HG03103 (cell line): ENCODE data around the gene CRIP2.

Experiments used
- ATAC-seq: cut with Tn5 transposase; IDR thresholded peaks from one replicate; pipeline ENCODE4 v1.9.1; 2021; ENCODE audit warnings: low read depth; ENCODE audit not compliant: unreplicated experiment

The CRIP2 gene, protein sequence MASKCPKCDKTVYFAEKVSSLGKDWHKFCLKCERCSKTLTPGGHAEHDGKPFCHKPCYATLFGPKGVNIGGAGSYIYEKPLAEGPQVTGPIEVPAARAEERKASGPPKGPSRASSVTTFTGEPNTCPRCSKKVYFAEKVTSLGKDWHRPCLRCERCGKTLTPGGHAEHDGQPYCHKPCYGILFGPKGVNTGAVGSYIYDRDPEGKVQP

DNA sequence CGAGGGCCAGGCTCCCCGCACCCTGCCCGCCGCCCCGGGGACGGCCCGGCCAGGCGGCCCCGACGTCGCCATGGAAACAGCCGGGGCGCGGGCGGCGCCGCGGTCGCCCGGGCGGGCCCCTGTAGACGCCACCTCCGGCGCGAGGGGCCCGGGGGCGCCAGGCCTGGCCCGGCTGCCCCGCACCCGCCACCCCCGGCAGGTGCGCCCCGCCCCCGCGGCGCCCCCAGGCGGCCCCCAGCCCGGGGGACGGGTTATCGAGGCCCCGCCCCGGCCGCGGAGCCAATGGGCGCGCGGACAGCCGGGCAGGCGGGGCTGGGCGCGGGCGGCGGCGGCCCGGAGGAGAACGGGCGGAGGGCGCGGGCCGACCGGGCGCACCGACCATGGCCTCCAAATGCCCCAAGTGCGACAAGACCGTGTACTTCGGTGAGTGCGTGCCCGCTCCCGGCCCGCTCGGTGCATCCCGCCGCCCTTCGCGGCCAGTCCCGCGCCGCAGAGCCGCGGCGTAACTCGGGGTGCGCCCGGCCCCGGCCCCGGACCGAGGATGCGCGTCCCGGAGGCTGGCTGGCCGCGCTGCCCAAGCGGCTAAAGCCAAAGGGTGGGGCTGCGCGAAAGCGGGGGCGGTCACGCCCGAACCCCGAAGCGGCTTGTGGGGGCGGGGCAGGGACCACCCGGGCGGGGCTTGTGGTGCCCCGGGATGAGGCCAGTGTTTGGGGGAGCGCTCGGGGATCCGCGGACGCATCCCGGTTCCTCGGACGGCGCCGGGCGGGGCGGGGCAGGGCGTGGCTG lies at the start of gene CRIP2:
Gene CRIP2, plus strand, starts transcription at position 339 of the 786 bp plus-strand sequence. Its CDS starts 42 bp downstream, at position 381.
- no peak for ATAC-seq

DNA sequence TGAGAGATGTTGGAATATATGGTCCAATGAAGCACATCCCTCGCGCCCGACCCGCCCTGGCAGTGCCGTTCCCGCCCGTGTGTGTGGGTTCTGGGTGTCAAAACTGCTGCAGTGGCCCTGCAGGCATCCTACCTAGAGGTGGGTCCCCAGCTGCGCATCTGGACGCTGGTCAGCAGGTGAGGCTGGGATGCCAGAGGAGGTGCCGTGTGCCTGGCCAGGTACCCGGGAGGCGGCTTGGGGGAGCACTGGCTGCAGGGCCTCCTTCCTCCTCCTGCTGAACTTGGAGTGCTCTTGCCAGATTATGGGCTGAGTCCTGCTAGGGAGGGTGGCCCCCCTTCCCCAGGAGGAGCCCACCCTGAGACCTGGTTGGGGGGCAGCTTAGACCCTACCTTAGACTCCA lies 49.8 kb upstream of the CRIP2 start:
- ATAC-seq: no peak

DNA sequence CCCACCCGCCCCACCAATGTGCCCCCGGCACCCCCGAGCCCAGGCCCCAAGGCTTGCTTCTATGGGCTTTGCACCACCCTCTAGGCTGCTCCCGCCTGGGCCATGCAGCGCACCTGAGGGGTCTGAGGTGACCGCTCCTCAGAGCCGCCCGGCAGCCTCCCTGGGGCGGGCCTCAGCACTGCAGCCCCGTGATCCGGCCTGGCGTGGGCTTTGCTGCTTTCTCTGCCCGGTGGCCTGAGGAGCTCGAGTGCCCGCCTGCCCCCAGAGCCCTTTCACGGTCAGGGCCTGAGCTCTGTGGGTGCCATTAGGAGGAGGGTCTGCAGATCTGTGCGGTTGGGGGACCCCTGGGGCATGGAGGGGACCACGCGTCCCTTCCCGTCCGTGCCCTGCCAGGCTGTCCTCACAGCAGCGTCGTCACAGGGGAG lies 48.8 kb upstream of the CRIP2 start:
- no peak for ATAC-seq

DNA sequence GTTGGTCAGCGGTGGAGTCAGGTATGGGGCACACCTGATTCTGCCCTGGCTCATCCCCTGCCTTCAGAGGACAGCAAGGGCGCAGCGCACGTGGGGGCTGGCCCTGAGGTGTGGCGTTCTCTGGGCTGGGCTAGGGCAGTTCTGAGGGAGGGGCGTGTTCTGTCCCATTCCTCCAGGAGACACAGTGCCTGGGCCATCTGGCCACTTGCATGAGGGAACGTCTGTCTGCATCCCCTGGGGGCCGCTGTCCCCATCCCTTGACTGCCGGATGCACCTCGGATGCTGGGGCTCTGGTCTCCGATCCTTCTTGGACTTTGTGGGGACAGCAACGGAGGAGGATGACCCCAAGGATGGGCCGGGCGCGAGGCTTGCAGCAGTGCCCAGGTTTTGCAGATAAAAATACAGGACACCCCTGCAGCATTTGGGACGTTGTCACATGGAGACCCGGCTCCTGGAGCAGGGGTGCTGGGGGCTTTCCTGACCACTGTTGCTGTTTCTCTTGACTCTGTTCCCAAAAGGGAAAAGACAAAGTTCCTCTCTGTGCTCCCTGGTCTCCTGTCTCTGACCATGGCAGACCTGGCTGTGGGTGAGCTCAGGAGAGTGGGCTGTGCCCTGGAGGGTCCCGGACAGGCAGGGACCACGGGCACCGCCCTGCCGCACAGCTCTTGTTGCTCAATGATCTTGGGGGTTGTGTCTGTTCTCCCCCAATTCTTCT lies 48.0 kb upstream of the CRIP2 start:
- ATAC-seq: no peak

DNA sequence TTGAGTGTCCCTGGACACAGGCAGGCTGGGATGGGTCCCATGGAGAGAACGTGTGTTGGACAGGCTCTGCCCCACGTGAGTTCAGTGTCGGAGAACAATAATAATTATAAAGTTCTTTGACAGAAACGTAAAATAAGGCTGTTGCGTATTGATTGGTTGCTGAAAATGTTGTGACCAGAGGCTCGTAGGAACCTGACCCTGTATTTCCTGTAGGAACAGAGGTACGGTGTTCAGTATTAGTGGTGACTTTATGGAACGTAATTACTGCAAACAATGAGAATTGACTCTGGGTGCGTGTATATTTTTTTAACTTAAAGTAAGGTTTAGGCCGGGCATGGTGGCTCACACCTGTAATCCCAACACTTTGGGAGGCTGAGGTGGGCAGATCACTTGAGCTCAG lies 47.2 kb upstream of the CRIP2 start:
- ATAC-seq: no peak

DNA sequence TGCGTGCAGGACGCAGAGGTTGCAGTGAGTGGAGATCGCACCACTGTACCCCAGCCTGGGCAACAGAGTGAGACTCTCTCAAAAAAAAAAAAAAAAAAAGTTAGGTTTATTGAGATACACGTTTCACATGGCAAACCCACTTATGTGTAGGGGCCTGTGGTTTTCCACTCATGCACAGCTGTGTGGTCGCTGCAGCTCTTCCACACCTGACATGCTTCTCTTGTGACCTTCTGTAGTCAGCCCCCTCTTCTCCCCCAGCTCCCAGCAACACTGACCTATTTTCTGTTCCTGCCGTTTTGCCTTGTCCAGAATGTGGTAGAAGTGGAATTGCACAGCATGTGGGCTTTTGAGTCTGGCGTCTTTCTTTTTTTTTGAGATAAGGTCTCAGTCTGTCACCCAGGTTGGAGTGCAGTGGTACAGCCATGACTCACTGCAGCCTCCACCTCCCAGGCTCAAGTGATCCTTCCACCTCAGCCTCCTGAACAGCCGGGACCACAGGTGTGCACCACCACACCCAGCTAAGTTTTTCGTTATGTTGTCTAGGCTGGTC lies 46.6 kb upstream of the CRIP2 start:
- no peak for ATAC-seq

DNA sequence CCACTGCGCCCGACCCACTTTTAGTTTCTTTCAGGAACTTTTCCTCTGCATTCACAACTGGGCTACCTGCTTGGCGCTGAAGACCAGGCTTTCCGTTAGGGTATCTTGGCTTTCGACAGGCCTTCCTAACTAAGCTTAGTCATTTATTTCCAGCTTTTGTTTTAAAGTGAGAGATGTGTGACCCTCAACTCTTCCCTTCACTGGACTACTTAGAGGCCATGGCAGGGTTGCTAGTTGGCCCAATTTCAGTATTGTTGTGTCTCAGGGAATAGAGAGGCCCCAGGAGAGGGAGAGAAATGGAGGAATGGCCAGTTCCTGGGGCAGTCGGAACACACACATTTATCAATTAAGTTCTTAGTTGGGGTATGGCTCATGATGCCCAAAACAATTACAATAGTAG lies 44.6 kb upstream of the CRIP2 start:
- ATAC-seq: no peak

DNA sequence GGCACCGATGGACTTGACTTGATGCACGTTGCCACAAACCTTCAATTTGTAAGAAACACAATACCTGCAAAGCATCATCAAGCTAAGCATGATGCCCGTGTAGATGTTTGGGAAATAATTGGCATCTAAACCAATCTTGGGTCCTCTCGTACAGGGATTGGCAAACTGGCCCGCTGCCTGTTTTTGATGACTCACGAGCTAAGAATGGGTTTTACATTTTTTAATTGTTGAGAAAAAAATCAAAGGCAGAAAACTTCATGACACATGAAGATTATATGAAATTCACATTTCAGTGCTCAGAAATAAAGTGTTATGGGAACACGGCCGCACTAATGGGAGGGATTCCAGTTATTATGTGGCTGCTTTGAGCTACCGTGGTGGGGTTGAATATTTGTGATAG lies 44.1 kb upstream of the CRIP2 start:
- ATAC-seq: no peak

DNA sequence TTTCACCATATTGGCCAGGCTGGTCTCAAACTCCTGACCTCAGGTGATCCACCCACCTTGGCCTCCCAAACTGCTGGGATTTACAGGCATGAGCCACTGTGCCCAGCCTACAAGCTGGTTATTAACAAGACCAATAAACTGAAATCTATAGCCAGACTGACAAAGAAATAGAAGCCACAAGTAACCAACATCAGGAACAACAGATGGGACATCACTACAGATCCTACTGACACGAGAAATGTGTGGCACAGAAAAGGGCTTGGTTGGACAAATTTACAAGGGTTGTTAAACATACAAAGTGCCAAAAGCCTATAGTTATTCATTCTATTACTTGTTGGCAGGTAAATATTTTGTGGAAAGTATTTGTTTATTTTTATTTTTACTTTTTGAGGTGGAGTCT lies 43.4 kb upstream of the CRIP2 start:
- ATAC-seq: no peak

DNA sequence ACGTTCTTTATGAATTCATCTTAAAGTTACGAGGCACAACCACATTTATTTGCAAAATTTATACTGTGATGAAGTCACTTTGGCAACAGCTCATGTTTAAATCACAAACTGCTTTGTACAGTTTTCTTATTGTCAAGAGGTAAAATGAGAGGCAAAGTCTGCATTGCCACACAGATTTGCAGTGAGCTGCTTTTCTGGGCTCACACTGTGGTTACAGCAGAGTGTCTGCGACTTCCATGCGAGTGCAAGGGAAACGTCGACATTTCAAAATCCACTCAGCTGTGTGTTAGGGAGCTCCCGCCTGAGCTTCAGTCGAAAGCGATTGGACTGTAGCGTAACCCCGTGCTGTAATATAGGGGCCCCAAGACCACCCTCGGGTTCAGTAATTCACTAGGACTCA lies 42.0 kb upstream of the CRIP2 start:
- ATAC-seq: no peak

DNA sequence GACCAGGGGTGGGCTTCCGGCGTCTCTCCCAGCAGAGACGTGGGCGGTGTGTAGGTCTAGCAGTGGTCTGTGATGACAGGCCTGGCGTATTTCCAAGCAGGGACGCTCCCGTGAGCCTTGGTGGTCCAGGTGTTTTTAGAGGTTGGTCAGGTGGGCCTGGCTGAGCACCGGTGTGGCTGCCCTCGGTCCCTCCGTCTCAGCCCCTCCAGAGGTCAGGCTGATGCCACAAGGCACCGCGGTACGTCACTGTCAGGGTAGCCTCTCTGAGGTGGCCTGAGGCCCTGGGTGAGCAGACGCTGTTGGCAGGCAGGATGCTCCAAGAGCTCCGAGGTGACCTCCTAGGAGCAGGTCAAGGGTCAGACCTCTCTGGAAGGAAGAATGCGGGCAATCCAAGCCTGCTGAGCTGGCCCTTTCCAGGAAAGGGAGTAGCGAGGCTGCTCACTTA lies 41.4 kb upstream of the CRIP2 start:
- no peak for ATAC-seq

DNA sequence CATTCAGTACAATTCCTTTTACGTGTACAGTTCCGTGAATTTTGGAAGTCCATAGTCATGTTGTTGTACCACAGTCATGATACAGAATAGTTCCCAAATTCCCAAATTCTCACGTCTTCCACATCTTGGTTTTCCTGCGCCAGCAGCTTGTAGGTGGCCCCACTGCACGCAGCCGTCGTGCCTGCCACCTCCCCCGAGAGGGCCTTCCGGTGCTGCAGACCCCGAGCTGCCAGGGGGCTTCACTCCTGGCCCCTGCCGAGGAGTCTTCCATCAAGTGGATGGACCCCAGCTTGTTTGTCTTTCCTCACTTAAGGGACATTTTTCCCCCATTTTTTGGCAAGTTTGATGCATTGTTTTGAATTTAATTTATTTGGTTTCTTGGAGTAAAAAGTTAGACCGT lies 38.2 kb upstream of the CRIP2 start:
- ATAC-seq: no peak

DNA sequence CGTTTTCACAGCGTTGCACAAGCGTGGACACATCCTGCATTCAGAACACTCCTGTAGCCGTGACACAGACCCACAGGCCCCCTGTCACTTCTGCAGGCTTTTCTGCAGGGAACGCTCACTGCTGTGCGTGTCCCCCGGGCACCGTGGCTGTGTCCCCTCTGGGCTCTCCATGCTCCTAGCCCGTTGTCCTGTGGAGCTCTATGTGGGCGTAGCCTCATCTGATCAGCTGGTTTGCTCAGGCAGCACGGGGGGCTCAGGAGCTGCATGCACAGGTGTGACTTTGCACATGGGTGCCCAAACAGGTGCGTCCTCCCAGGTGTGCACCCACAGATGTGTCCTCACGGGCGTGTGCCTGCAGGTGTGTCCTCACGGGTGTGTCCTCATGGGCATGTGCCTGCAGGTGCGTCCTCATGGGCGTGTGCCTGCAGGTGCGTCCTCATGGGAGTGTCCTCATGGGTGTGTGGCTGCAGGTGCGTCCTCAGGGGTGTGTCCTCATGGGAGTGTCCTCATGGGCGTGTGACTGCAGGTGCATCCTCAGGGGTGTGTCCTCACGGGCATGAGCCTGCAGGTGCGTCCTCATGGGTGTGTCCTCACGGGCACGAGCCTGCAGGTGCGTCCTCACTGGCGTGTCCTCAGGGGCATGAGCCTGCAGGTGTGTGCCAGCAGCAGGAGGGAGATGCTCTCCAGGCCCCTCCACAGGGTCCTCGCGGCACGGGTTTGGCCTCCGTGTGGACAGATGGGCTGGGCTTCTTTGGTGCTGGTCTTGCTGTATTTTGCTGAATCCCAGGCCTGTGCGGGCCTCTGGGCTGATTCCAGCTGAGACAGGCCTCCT lies 37.5 kb upstream of the CRIP2 start:
- no peak for ATAC-seq

DNA sequence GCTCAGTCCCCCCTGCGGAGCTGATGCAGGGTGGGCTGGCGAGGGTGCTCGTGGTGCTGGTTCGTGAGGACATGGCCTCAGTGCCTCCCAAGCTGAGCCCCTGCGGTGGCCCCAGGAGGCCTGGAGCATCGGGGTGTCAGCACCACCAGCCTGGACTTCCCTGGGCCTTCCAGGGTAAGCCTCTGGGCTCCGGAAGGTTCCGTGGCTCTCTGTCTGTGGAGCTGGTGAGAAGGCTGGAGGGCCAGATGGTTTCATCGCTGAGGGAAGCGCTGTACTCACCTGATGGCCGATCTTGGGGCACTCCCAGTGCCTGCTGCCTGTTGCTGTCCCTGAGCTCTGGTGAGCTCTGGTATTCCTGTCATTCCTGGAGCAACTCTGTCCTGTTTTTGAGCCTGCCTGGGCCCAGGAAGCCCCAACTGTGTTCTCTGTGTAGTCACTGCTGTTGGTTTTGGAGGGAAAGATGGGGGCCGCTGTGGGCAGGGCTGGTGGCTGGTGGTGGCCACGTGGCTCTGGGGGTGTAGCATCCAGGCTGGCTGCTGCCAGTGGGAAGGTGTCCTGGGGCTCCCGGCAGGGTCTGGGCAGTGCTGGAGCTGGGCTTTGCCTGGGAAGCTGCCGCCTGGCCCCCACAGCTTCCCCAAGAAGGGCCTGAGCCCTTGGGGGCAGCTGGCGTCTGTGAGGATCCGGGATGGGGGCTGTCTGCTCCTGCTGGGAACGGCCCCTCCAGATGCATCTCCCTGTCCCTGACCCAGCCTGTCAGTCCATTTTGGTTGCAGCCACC lies 36.7 kb upstream of the CRIP2 start:
- ATAC-seq: no peak

DNA sequence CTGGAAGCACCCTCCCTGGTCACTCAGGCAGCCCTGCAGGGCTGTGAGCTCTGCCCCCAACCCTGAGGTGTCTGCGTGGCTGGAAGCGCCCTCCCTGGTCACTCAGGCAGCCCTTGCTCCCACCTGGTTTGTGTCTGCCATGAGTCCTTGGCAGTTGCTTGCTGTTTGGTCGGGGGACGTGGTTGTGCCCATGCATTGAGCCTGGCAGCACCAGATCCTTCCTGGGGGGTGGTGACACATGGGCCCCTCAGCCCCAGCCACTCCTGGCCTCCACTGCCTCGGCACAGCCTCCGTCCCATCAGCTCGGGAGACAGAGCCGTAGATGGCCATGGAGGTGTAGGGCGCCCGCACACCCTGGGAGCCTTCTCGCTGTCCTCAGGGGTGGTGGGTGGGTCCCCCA lies 35.4 kb upstream of the CRIP2 start:
- ATAC-seq: no peak

DNA sequence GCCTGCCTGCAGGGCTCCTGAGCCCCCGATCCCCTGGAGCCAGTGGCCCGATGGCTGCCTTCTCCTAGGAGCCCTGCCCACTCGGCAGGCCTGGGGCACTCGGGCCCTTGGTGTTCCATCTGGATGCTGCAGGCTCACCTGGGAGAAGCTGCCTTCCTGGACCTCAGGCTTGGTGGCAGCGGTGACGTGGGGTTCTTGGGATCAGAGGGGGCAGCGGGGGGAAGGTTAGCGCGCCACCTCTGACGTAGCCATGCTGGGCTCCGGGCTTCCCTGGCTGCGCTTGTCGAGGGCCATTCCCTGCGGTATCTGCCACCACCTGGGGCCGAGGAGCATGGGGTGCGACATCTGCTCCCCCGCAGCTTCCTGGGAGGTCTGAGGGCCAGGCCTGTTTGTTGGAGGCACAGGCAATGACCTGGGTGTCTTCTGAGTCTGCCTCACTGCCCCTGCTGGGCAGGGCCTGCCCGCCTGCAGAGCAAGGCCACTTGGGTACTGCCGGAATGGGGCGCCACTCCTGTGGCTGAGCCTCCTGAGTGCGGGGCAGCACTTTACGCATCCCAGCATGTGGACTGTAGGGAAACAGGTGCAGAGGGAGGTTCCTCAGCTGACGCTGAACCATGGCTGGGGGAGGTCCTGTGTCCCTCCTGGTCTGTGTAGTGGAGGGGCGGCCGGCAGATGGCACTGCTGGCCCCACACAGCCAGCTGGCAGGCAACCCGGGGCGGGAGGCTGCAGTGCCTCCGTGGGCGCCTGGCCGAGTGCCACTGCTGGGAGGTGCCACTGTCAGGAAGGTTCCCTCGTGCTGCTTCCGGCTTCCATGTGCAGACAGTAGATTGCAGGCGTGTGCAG lies 34.7 kb upstream of the CRIP2 start:
- ATAC-seq: no peak

DNA sequence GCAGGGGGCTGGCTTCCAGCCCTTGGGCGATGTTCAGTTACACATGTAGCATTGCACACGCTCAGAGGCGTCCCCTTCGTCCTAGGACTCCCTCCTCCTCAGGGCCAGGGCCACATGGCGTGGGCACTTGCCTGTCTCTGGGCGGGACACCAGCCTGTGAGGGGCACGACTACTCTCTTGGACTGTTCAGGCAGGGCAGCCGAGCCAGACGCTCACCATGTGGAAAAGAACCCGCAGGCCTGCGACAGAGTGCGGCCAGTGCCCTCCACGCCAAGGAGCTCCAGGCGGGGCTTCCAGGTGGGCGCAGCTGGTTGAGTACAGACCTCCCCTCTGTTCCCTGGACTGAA lies 34.1 kb upstream of the CRIP2 start:
- no peak for ATAC-seq

DNA sequence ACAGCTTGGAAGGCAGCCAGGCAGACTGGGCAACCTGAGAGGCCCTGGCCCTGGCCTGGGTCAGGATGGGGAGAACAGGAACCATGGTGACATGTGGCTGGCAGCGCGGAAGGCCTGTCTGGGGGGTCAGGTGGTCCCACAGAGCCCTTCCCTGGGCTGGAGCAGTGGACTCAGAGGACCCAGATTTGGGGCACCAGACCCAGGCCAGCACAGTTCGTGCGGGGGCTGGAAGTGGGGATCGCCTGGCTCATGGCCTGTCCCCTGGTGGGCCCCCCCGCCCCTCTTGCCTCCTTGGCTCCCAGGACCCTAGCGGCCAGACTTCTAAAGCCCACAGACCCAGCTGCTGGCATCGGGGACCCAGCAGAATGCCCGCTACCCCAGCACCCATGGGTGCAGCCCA lies 33.6 kb upstream of the CRIP2 start:
- no peak for ATAC-seq

DNA sequence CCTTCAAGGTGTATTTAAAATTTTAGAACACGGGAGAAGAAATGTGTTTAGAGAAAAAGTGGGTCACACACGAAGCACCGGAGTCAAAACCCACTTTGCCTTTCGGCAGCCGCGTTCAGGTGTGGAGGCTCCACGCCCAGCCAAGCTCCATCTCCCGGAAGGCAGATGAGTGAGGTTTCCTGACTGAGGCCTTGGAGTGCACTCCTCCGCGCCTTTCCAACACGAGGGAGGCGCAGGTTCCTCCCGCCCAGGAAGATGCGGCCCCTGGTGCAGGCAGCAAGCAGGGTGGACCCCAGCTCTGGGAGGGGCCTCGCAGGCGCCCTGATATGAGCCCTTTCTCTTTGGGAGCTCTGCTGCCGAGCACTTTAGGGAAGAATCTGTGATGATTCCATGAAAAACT lies 32.5 kb upstream of the CRIP2 start:
- no peak for ATAC-seq
